Right lobe of liver (tissue), 4 donors: ENCODE data around the gene KRTCAP2.

Experiments
- POLR2A ChIP-seq: fragments of 450-650 bp; IDR thresholded peaks from one replicate; pipeline ENCODE4 v1.6.1; 2017; ENCODE audit warnings: antibody characterized with exemption, mild to moderate bottlenecking
- TF ChIP-seq, protein P1 (sequence below), 4 donors: fragments of 200-600 bp in 3 of 4; fragments of 450-650 bp in 1 of 4; IDR thresholded peaks; one replicate each; pipeline versions ENCODE4 v1.5.1 to v1.8.0; 2016 to 2022; ENCODE audit warnings: antibody characterized with exemption in 4 of 4, mild to moderate bottlenecking in 2 of 4
- donor health status: DM: no; HTN: no; CAD: no.
- donor health status: DM: no; HTN: no; CAD: no.
- donor health status: DM: no; HTN: yes; CAD: no.

GRCh38 chr1:155170806-155171205, 2.3 kb downstream of the KRTCAP2 start:
- no peak for TF ChIP-seq POLR2A
- TF ChIP-seq, protein P1, sequence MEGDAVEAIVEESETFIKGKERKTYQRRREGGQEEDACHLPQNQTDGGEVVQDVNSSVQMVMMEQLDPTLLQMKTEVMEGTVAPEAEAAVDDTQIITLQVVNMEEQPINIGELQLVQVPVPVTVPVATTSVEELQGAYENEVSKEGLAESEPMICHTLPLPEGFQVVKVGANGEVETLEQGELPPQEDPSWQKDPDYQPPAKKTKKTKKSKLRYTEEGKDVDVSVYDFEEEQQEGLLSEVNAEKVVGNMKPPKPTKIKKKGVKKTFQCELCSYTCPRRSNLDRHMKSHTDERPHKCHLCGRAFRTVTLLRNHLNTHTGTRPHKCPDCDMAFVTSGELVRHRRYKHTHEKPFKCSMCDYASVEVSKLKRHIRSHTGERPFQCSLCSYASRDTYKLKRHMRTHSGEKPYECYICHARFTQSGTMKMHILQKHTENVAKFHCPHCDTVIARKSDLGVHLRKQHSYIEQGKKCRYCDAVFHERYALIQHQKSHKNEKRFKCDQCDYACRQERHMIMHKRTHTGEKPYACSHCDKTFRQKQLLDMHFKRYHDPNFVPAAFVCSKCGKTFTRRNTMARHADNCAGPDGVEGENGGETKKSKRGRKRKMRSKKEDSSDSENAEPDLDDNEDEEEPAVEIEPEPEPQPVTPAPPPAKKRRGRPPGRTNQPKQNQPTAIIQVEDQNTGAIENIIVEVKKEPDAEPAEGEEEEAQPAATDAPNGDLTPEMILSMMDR (IDR thresholded peaks at IDR 0.05), result no peak
